Astrocyte of the cerebellum (primary cell): ENCODE measurements around the gene PPP6R2.
"Not testable (repeated sequence)": the region's sequence is repeated elsewhere in the genome, so short reads cannot be mapped to it uniquely, and the experiment has no call there.

Experiments used
- DNase-seq: peaks from one replicate; pipeline ENCODE4 v3.0.0-alpha.2; 2011; ENCODE audit warnings: low read depth
- H3K4me3 ChIP-seq: 2 replicates; pipeline ENCODE4 v1.5.1; 2011; ENCODE audit warnings: mild to moderate bottlenecking, low read depth, low read length, moderate library complexity
- in situ Hi-C: cut with HindIII; loops from 2 replicates; pipeline ENCODE4 v1.10.0; 2017; ENCODE audit warnings: low sequenced_read_pairs
- TF ChIP-seq, protein P1 (sequence below): IDR thresholded peaks from 2 replicates; pipeline ENCODE4 v1.5.1; 2012; ENCODE audit warnings: low read length, low read depth, moderate library complexity, mild to moderate bottlenecking; ENCODE audit errors: missing control alignments

Gene PPP6R2

DNA sequence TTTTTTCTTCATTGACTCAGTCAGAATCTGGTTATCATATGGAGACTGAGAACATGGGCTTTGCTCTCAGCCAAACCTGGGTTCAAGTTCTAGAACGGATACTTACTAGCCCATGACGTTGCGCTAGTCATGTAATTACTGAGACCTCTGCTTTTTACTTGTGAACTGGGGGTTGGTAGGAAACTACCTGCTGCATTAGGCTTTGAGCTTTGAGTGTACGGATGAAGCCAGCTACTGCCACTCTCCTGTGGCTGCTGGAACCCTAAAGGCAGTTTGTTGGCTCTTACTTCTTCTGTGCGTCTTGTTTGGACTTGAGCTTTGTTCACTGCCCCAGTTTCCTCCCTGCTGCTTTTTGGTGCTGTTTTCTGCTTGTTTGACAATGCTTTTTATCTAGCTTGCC is 18.1 kb downstream of the PPP6R2 start:
- no peak overlapping the region for H3K4me3 ChIP-seq
- TF ChIP-seq, protein P1, sequence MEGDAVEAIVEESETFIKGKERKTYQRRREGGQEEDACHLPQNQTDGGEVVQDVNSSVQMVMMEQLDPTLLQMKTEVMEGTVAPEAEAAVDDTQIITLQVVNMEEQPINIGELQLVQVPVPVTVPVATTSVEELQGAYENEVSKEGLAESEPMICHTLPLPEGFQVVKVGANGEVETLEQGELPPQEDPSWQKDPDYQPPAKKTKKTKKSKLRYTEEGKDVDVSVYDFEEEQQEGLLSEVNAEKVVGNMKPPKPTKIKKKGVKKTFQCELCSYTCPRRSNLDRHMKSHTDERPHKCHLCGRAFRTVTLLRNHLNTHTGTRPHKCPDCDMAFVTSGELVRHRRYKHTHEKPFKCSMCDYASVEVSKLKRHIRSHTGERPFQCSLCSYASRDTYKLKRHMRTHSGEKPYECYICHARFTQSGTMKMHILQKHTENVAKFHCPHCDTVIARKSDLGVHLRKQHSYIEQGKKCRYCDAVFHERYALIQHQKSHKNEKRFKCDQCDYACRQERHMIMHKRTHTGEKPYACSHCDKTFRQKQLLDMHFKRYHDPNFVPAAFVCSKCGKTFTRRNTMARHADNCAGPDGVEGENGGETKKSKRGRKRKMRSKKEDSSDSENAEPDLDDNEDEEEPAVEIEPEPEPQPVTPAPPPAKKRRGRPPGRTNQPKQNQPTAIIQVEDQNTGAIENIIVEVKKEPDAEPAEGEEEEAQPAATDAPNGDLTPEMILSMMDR: no peak
- DNase-seq: no peak
- in situ Hi-C loops: no loop called here

DNA sequence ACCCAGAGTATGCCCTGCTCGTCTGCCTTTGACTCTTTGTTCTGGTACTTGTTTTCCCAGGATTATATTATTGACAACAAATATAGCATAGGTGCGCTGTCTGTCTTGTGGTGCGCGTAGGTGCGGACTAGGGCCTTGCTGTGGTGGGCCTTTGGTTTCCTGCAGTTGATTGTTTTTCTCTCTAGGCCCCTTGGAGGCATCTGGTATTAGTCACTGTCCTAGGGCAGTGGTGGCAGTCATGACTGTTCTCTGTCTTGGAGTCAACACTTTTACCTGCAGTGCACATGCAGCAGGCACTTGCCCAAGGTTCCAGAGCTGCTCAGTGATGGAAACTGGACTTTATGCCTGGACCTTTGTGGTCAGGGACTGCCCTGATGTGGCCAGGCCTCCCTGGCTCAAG is 18.6 kb downstream of the PPP6R2 start:
- TF ChIP-seq, protein P1: no peak
- in situ Hi-C loops: no loop called here

DNA sequence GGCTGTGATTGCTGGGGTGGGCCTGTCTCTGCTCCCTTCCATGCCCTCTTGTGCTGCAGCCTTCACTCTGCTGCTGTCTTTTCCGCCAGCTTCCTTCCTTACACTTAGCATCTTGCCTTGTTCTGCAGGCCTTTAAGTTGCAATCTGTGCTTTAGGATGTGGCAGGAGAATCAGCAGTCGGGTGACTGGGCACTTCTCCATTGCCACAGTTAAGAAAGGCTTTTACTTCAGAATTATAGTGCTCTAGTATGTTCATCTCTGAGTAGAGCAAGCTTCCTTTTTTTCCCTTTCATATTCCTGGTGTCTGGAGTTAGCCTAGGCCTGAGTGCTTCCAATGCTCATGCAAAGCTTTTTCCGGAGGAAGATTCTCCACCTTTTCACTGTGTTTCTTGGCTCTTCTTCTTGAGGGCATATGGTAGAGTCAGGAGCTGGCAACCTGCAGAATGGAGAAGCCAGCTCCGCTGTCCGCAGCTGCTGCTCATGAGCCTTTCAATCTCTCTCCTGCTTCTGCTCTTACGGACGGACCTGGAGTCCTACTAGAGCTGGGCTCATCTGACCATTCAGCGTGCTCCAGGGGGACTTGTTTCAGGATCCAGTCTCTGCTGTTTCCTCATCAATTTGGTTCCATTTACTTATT is 20.2 kb downstream of the PPP6R2 start:
- TF ChIP-seq, protein P1: no peak
- in situ Hi-C loops: no loop called here
- no peak for DNase-seq
- no peak overlapping the region for H3K4me3 ChIP-seq

More for the DNA sequence above, 18.6 kb downstream of the PPP6R2 start:
- no peak for DNase-seq
- H3K4me3 ChIP-seq: no peak overlapping the region

DNA sequence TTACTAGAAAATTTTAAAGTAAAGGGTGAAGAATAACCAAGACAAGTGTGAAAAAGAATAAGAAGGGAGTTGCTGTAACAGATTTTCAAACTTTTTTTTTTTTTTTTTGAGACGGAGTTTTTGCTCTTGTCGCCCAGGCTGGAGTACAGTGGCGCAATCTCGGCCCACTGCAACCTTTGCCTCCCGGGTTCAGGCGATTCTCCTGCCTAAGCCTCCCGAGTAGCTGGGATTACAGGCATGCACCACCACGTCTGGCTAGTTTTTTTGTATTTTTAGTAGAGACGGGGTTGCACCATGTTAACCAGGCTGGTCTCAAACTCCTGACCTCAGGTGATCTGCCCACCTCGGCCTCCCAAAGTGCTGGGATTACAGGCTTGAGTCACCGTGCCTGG is 20.7 kb downstream of the PPP6R2 start:
- in situ Hi-C loops, H3K4me3 ChIP-seq, DNase-seq: not testable (repeated sequence)

DNA sequence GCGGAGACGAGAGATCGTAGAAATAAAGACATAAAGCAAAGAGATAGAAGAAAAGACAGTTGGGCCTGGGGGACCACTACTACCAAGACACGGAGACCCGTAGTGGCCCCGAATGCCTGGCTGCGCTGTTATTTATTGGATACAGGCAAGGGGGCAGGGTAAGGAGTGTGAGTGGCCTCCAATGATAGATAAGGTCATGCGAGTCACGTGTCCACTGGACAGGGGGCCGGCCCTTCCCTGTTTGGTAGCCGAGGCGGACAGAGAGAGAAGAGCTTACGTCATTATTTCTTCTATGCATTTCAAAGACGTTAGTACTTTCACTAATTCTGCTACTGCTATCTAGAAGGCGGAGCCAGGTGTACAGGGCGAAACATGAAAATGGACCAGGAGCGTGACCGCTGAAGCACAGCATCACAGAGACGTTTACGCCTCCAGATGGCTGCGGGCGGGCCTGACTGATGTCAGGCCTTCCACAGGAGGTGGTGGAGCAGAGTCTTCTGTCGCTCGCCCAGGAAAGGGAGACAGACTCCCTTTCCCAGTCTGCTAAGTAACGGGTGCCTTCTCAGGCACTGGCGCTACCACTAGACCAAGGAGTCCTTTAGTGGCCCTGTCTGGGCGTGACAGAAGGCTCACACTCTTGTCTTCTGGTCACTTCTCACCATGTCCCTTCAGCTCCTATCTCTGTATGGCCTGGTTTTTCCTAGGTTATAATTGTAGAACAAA is 24.8 kb downstream of the PPP6R2 start:
- no peak overlapping the region for H3K4me3 ChIP-seq
- no peak for DNase-seq
- in situ Hi-C loops: no loop called here
- TF ChIP-seq, protein P1: no peak

DNA sequence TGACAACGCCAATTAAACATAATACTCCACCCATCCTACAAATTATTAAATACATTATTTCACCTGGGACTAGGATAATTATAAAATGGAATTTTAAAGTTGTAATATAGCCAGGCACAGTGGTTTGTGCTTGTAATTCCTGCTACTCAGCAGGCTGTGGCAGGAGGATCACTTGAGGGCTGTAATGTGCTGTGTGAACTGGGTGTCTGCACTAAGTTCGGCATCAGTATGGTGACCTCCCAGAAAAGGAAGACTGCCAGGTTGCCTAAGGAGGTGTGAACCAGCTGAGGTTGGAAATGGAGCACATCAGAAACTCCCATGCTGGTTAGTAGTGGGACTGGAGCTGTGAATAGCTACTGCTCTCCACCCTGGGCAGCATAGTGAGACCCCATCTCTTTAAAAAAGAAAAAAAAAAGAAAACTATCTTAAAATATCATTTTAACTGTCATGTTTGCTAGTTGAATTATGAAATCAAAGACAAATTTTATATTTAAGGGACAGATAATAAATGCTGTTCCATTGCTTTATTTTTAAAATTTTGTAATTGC is 28.0 kb downstream of the PPP6R2 start:
- H3K4me3 ChIP-seq: no peak overlapping the region
- in situ Hi-C loops: no loop called here
- no peak for DNase-seq
- TF ChIP-seq, protein P1: no peak

DNA sequence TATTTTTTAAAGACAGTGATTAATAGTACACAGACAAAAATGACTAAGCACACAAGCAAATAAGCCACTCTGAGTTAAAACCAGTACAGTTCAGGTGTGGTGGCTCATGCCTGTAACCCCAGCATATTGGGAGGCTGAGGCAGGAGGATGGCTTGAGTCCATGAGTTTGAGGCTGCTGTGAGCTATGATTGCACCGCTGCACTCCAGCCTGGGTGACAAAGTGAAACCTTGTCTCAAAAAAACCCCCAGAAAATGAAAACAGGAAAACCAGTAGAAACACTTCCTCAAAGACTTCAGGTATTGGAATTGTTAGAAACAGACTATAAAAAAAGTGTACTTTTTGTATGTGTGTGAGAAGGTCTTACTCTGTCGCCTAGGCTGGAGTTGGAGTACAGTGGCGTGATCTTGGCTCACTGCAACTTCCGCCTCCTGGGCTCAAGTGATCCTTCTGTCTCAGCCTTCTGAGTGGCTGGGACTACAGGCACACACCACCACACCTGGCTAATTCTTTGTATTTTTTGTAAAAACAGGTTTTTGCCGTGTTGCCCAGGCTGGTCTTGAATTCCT is 33.0 kb downstream of the PPP6R2 start:
- TF ChIP-seq, protein P1: no peak
- no peak overlapping the region for H3K4me3 ChIP-seq
- DNase-seq: no peak

DNA sequence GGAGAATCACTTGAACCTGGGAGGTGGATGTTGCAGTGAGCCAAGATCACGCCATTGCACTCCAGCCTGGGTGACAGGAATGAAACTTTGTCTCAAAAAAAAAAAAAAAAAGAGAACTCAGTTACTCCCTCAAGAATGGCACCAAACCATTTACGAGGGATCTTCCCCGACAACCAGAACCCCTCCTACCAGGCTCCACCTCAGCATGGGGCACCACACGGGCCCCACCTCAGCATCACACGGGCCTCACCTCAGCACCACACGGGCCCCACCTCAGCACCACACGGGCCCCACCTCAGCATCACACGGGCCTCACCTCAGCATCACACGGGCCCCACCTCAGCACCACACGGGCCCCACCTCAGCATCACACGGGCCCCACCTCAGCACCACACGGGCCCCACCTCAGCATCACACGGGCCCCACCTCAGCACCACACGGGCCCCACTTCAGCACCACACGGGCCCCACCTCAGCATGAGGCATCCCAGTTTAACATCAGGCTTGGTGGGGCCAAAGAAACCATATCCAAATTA is 38.0 kb downstream of the PPP6R2 start:
- H3K4me3 ChIP-seq, in situ Hi-C loops, DNase-seq: not testable (repeated sequence)

More for the DNA sequence above, 33.0 kb downstream of the PPP6R2 start:
- in situ Hi-C loops: no loop called here
